ENCODE data around the gene SPATA31C1. TPM values are rescaled to one million over a fixed set of nuclear protein-coding genes. Genes with fewer than 3 reads are reported as not detected.

SPATA31C1 gene
- total and polyA plus RNA-seq, 5 donors from 2014 or later: 0.19 TPM; not detected in 4

- H3K4me1 ChIP-seq (ENCODE audit: control insufficient read depth, insufficient read depth, low read length, poor library complexity, severe bottlenecking): no peaks in the 10 kb centered on the region
- ATAC-seq (ENCODE audit: low read depth in 2 of 2): no peak
- peaks cover 0 to 2% (median 0%) of the 10 kb centered on the region in 4 donors for H3K4me1 Mint-ChIP-seq
Measured at GRCh38 chr9:87883274-87883673, 34.5 kb upstream of the SPATA31C1 start.

GRCh38 chr9:87883990-87884389, 33.8 kb upstream of the SPATA31C1 start:
- no peak for DNase-seq
- no peak for ATAC-seq (ENCODE audit: low read depth in 2 of 2)
- no peak overlapping the region for H3K27ac Mint-ChIP-seq

More at GRCh38 chr9:87883274-87883673, 34.5 kb upstream of the SPATA31C1 start:
- H3K9me3 ChIP-seq (ENCODE audit: control insufficient read depth in 2 of 2, low read length in 2 of 2): no peaks in the 10 kb centered on the region
- H3K27me3 ChIP-seq (ENCODE audit: control insufficient read depth, insufficient read depth, low read length): no peaks in the 10 kb centered on the region
- Mint-ChIP-seq H3K9me3 (peaks cover 0 to 2% (median 0%) of the 10 kb centered on the region in 7 donors), H3K27ac (no peak overlapping the region), H3K4me3 (no peak overlapping the region), H3K27me3 (no peaks in the 10 kb centered on the region), H3K36me3 (no peaks in the 10 kb centered on the region)
- H3K27ac ChIP-seq (ENCODE audit: insufficient read depth, low read length, poor library complexity, severe bottlenecking): no peak overlapping the region
- DNase-seq: no peak
- H3K36me3 ChIP-seq (ENCODE audit: control insufficient read depth, insufficient read depth, low read length): no peaks in the 10 kb centered on the region
- H3K4me3 ChIP-seq (ENCODE audit: low read depth, low read length): no peak overlapping the region

GRCh38 chr9:87884578-87885459, 32.9 kb upstream of the SPATA31C1 start:
- Histone ChIP-seq H3K27me3 (ENCODE audit: control insufficient read depth, insufficient read depth, low read length) (no peaks in the 10 kb centered on the region), H3K27ac (ENCODE audit: insufficient read depth, low read length, poor library complexity, severe bottlenecking) (no peak overlapping the region), H3K36me3 (ENCODE audit: control insufficient read depth, insufficient read depth, low read length) (no peaks in the 10 kb centered on the region), H3K4me3 (ENCODE audit: low read depth, low read length) (no peak overlapping the region), H3K9me3 (ENCODE audit: control insufficient read depth in 2 of 2, low read length in 2 of 2) (no peaks in the 10 kb centered on the region), H3K4me1 (ENCODE audit: control insufficient read depth, insufficient read depth, low read length, poor library complexity, severe bottlenecking) (no peaks in the 10 kb centered on the region)
- Mint-ChIP-seq H3K4me3 (no peak overlapping the region), H3K27me3 (no peaks in the 10 kb centered on the region), H3K4me1 (no peaks in the 10 kb centered on the region), H3K9me3 (peaks cover 0 to 2% (median 0%) of the 10 kb centered on the region in 7 donors), H3K27ac (no peak overlapping the region), H3K36me3 (no peaks in the 10 kb centered on the region)
- ATAC-seq (ENCODE audit: low read depth in 2 of 2) (no peak), DNase-seq (no peak)

More at GRCh38 chr9:87883990-87884389, 33.8 kb upstream of the SPATA31C1 start:
- no peak overlapping the region for H3K4me3 ChIP-seq (ENCODE audit: low read depth, low read length)
- no peaks in the 10 kb centered on the region for H3K27me3 ChIP-seq (ENCODE audit: control insufficient read depth, insufficient read depth, low read length)
- H3K9me3 ChIP-seq (ENCODE audit: control insufficient read depth in 2 of 2, low read length in 2 of 2): no peaks in the 10 kb centered on the region
- no peak overlapping the region for H3K4me3 Mint-ChIP-seq
- H3K27me3 Mint-ChIP-seq: no peaks in the 10 kb centered on the region
- H3K9me3 Mint-ChIP-seq: peaks cover 0 to 2% (median 0%) of the 10 kb centered on the region in 7 donors
- H3K36me3 ChIP-seq (ENCODE audit: control insufficient read depth, insufficient read depth, low read length): no peaks in the 10 kb centered on the region
- H3K27ac ChIP-seq (ENCODE audit: insufficient read depth, low read length, poor library complexity, severe bottlenecking): no peak overlapping the region
- H3K4me1 Mint-ChIP-seq: no peaks in the 10 kb centered on the region
- H3K36me3 Mint-ChIP-seq: no peaks in the 10 kb centered on the region
- no peaks in the 10 kb centered on the region for H3K4me1 ChIP-seq (ENCODE audit: control insufficient read depth, insufficient read depth, low read length, poor library complexity, severe bottlenecking)

- H3K27me3 ChIP-seq (ENCODE audit: control insufficient read depth, insufficient read depth, low read length): no peaks in the 10 kb centered on the region
- ATAC-seq (ENCODE audit: low read depth in 2 of 2) (no peak), DNase-seq (no peak)
- no peak overlapping the region for H3K4me3 ChIP-seq (ENCODE audit: low read depth, low read length)
- no peak overlapping the region for H3K27ac ChIP-seq (ENCODE audit: insufficient read depth, low read length, poor library complexity, severe bottlenecking)
- no peaks in the 10 kb centered on the region for H3K9me3 ChIP-seq (ENCODE audit: control insufficient read depth in 2 of 2, low read length in 2 of 2)
- no peaks in the 10 kb centered on the region for H3K4me1 ChIP-seq (ENCODE audit: control insufficient read depth, insufficient read depth, low read length, poor library complexity, severe bottlenecking)
- no peaks in the 10 kb centered on the region for H3K4me1 Mint-ChIP-seq
- H3K4me3 Mint-ChIP-seq: no peak overlapping the region
- H3K36me3 ChIP-seq (ENCODE audit: control insufficient read depth, insufficient read depth, low read length): no peaks in the 10 kb centered on the region
- no peak overlapping the region for H3K27ac Mint-ChIP-seq
- H3K27me3 Mint-ChIP-seq: peaks cover 2% of the 10 kb centered on the region
- H3K36me3 Mint-ChIP-seq: no peaks in the 10 kb centered on the region
- H3K9me3 Mint-ChIP-seq: peaks cover 0 to 2% (median 0%) of the 10 kb centered on the region in 7 donors
Measured at GRCh38 chr9:87885484-87886189, 32.1 kb upstream of the SPATA31C1 start.

GRCh38 chr9:87886210-87886932, 31.4 kb upstream of the SPATA31C1 start:
- Histone ChIP-seq H3K27ac (ENCODE audit: insufficient read depth, low read length, poor library complexity, severe bottlenecking) (no peak overlapping the region), H3K36me3 (ENCODE audit: control insufficient read depth, insufficient read depth, low read length) (no peaks in the 10 kb centered on the region), H3K9me3 (ENCODE audit: control insufficient read depth in 2 of 2, low read length in 2 of 2) (no peaks in the 10 kb centered on the region), H3K27me3 (ENCODE audit: control insufficient read depth, insufficient read depth, low read length) (no peaks in the 10 kb centered on the region), H3K4me3 (ENCODE audit: low read depth, low read length) (no peak overlapping the region), H3K4me1 (ENCODE audit: control insufficient read depth, insufficient read depth, low read length, poor library complexity, severe bottlenecking) (no peaks in the 10 kb centered on the region)
- no peaks in the 10 kb centered on the region for H3K4me1 Mint-ChIP-seq
- peaks cover 4% of the 10 kb centered on the region for H3K27me3 Mint-ChIP-seq
- ATAC-seq (ENCODE audit: low read depth in 2 of 2) (no peak), DNase-seq (no peak)
- no peaks in the 10 kb centered on the region for H3K36me3 Mint-ChIP-seq
- H3K27ac Mint-ChIP-seq: no peak overlapping the region
- H3K4me3 Mint-ChIP-seq: no peak overlapping the region
- H3K9me3 Mint-ChIP-seq: peaks cover 0 to 2% (median 0%) of the 10 kb centered on the region in 7 donors

- no peaks in the 10 kb centered on the region for H3K27me3 ChIP-seq (ENCODE audit: control insufficient read depth, insufficient read depth, low read length)
- H3K9me3 ChIP-seq (ENCODE audit: control insufficient read depth in 2 of 2, low read length in 2 of 2): no peaks in the 10 kb centered on the region
- no peaks in the 10 kb centered on the region for H3K4me1 ChIP-seq (ENCODE audit: control insufficient read depth, insufficient read depth, low read length, poor library complexity, severe bottlenecking)
- no peak overlapping the region for H3K4me3 ChIP-seq (ENCODE audit: low read depth, low read length)
- Mint-ChIP-seq H3K4me1 (no peaks in the 10 kb centered on the region), H3K27me3 (peaks cover 4% of the 10 kb centered on the region), H3K27ac (no peak overlapping the region), H3K36me3 (no peaks in the 10 kb centered on the region), H3K9me3 (peaks cover 0 to 2% (median 0%) of the 10 kb centered on the region in 7 donors), H3K4me3 (no peak overlapping the region)
- ATAC-seq (ENCODE audit: low read depth in 2 of 2) (no peak), DNase-seq (no peak)
- no peak overlapping the region for H3K27ac ChIP-seq (ENCODE audit: insufficient read depth, low read length, poor library complexity, severe bottlenecking)
- no peaks in the 10 kb centered on the region for H3K36me3 ChIP-seq (ENCODE audit: control insufficient read depth, insufficient read depth, low read length)
Measured at GRCh38 chr9:87886933-87887505, 30.7 kb upstream of the SPATA31C1 start.

Measured in CD4-positive, CD25-positive, alpha-beta regulatory T cell (primary cell).